Epithelial cell of prostate (primary cell): ENCODE results near the gene DHRS4L2.
"Not testable (repeated sequence)": the region's sequence is repeated elsewhere in the genome, so short reads cannot be mapped to it uniquely, and the experiment has no call there.

Source experiments
- DNase-seq: peaks from one replicate; pipeline ENCODE4 v3.0.0-alpha.2; 2011; ENCODE audit warnings: low read depth, low spot score
- H3K27ac ChIP-seq: fragments of 450-650 bp; 2 replicates; pipeline ENCODE4 v1.5.1; 2017; ENCODE audit warnings: mild to moderate bottlenecking

The DHRS4L2 gene

GRCh38 chr14:24012726-24013273 lies 24.1 kb downstream of the DHRS4L2 start:
- not testable (repeated sequence) for DNase-seq, H3K27ac ChIP-seq

GRCh38 chr14:24013654-24014514 lies 25.2 kb downstream of the DHRS4L2 start:
- no peak for DNase-seq
- no peak overlapping the region for H3K27ac ChIP-seq

GRCh38 chr14:24015745-24016144 lies 27.0 kb downstream of the DHRS4L2 start:
- H3K27ac ChIP-seq, DNase-seq: not testable (repeated sequence)

DNA sequence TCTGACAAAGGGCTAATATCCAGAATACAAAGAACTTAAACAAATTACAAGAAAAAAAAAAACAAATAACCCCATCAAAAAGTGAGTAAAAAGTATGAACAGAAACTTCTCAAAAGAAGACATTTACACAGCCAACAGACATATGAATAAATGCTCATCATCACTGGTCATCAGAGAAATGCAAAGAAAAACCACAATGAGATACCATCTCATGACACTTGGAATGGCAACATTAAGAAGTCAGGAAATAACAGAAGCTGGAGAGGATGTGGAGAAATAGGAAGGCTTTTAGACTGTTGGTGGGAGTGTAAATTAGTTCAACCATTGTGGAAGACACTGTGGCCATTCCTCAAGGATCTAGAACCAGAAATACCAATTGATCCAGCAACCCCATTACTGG lies 30.2 kb downstream of the DHRS4L2 start:
- H3K27ac ChIP-seq, DNase-seq: not testable (repeated sequence)

- DNase-seq, H3K27ac ChIP-seq: not testable (repeated sequence)
Observed at GRCh38 chr14:24019944-24020343, 31.2 kb downstream of the DHRS4L2 start.

GRCh38 chr14:24020520-24020919 lies 31.8 kb downstream of the DHRS4L2 start:
- H3K27ac ChIP-seq, DNase-seq: not testable (repeated sequence)

DNA sequence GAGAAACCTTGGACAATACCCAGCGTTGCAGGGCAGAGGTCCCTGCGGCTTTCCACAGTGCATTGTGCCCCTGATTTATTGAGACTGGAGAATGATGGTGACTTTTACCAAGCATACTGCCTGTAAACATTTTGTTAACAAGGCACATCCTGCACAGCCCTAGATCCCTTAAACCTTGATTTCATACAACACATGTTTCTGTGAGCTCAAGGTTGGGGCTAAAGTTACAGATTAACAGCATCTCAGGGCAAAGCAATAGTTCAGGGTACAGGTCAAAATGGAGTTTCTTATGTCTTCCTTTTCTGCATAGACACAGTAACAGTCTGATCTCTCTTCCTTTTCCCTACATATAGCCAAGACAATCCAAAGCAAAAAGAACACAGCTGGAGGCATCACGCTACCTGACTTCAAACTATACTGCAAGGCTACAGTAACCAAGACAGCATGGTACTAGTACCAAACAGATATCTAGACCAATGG lies 36.2 kb downstream of the DHRS4L2 start:
- not testable (repeated sequence) for H3K27ac ChIP-seq, DNase-seq

- H3K27ac ChIP-seq, DNase-seq: not testable (repeated sequence)
Observed at GRCh38 chr14:24029687-24030086, 41.0 kb downstream of the DHRS4L2 start.

GRCh38 chr14:24031331-24031730 lies 42.6 kb downstream of the DHRS4L2 start:
- H3K27ac ChIP-seq, DNase-seq: not testable (repeated sequence)

- H3K27ac ChIP-seq, result peak overlapping the region; percentile 15
- peak; percentile 86 for DNase-seq
Observed at GRCh38 chr14:24032727-24033418, 44.1 kb downstream of the DHRS4L2 start.

GRCh38 chr14:24035769-24036168 lies 47.0 kb downstream of the DHRS4L2 start:
- not testable (repeated sequence) for DNase-seq, H3K27ac ChIP-seq

DNA sequence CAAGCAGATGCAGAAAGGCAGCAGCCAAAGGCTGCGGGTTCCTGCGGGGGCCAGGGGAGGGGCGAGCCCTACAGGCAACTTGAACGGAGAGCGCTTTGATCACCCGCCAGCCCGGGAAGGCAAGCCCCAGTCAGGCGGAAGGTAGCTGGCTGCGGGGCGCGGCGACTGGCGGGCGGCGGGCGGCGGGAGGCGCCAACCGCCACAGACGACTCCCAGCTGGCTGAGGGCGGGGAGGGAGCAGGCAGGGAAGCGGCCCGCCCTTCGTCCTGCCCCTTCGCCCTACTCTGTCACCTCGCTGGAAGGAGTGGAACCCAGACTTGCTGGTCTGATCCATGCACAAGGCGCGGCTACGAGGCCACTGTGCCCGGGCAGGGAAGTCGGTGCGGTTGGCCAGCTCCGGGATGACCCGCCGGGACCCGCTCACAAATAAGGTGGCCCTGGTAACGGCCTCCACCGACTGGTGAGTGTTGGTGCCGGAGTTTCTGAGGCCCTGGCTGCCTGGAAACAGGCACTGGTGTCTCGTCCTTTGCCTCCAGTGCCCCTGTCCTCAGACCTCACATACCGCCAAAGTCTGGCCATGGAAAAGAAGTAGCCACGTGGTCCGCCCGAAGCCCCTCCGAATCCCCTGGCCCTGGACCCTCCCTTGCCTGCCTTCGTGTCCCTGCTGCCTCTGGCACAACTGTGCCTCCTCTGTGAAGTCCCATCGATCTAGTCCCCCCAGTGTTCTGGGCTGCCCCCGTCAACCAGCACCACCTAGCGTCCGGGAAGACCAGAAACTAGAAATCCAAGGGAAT lies 47.6 kb downstream of the DHRS4L2 start:
- no peak for DNase-seq
- peak overlapping the region; percentile 23 for H3K27ac ChIP-seq

GRCh38 chr14:24036963-24037657 lies 48.4 kb downstream of the DHRS4L2 start:
- H3K27ac ChIP-seq, result peak overlapping the region; percentile 23
- not testable (repeated sequence) for DNase-seq

DNA sequence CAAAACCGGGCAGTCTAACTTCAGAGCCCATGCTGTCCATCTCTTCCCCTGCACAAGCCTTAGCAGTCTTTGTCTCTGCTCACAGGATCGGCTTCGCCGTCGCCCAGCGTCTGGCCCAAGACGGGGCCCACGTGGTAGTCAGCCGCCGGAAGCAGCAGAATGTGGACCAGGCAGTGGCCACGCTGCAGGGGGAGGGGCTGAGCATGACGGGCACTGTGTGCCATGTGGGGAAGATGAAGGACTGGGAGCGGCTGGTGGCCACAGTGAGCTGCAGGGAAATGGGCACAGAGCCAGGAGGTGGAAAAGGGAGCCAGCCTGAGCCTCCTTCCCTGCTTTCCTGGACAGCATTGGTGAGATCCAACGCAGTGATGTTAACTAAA lies 48.9 kb downstream of the DHRS4L2 start:
- H3K27ac ChIP-seq, result no peak overlapping the region
- no peak for DNase-seq

- H3K27ac ChIP-seq, result no peak overlapping the region
- no peak for DNase-seq
Observed at GRCh38 chr14:24038686-24039085, 50.0 kb downstream of the DHRS4L2 start.

DNA sequence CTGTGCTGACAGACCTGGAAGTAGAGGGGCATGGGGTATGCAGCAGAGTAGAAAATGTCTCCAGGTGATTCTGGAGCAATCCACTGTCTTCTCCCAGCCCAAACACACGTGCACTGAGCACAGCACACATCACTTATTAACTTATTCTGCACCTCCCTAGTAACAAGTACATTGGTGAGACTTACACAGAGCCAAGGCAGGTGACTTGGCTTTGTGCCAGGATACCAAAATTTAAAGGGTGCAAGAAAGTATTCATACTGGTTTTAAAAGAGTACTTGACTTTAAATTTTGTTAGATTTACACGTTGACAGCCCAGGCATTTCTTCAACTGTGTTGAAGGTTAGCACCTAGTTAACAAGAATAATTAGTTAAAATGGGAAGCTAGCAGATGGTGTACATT lies 52.0 kb downstream of the DHRS4L2 start:
- no peak for DNase-seq
- no peak overlapping the region for H3K27ac ChIP-seq

GRCh38 chr14:24042746-24043145 lies 54.0 kb downstream of the DHRS4L2 start:
- no peak overlapping the region for H3K27ac ChIP-seq
- no peak for DNase-seq

- H3K27ac ChIP-seq, DNase-seq: not testable (repeated sequence)
Observed at GRCh38 chr14:24049002-24049401, 60.3 kb downstream of the DHRS4L2 start.

- H3K27ac ChIP-seq, DNase-seq: not testable (repeated sequence)
Observed at GRCh38 chr14:24050753-24051152, 62.0 kb downstream of the DHRS4L2 start.
